Stomach (tissue), 4 donors: ENCODE results near the gene CDKN2B-AS1.

Experiments
- POLR2A ChIP-seq, 4 donors: fragments of 450-650 bp; IDR thresholded peaks; one replicate each; pipeline ENCODE4 v1.6.1; 2016; ENCODE audit warnings: antibody characterized with exemption in 4 of 4, control low read depth in 2 of 4, mild to moderate bottlenecking in 1 of 4, moderate library complexity in 1 of 4
- POLR2AphosphoS5 ChIP-seq, 3 donors: sonication (generic); formaldehyde crosslinking; IDR thresholded peaks; one replicate each; pipeline ENCODE4 v1.6.1; 2016; ENCODE audit warnings: antibody characterized with exemption in 3 of 3

DNA sequence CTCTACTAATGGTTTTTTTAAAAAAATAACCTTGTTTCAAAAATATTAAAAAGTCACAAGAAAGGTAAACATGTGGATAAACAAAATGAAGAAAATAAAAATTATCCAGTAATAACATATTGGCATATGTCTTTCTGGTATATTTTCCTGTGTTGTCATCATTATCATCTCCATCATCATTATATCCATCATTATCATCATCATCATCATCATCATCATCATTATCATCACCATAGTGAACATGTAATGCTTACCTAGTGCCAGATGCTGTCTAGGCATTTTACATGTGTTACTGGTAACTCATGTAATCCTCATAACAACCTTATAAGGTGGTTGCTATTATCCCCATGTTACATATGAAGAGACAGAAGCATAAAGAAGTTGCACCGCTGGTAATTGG, 126.0 kb downstream of the CDKN2B-AS1 start:
- no peak for TF ChIP-seq POLR2AphosphoS5 (IDR thresholded peaks at IDR 0.05)
- TF ChIP-seq POLR2A (IDR thresholded peaks at IDR 0.05): no peak
